Measurements from ENCODE around the gene SPTLC3.

SPTLC3 gene

DNA sequence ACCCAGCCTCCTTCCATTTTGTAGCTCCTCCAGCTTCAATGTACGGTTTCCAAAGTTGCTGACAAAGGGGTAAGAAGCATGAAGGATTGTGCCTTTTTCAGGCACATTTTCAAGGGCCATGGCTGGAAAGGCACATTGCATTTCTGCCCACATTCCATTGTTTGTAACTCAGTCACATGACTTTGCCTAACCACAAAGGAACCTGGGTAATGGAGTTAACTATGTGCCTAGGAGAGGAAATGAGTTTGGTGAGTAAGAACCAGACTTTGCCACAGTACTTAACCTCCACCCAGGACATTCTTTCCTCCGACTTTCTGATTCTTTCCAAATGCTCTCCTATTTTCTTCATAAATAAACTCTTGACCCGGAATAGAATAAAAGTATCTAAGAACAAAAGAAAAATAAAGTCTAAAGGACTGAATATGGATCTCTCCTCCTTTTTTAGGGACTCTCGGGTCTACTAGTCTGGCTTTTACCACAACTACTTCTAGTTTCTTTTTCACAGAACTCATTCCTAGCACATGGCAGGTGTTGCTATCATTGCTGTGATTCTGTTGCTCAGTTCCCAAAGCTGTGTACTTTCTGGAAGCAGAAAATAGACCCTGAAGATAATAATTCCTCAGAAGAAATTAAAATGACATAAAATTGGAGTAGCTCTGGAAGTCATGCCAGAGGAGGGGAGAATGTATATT, 130.8 kb downstream of the SPTLC3 start:
- DNase-seq (ENCODE audit: low read depth): no peak

DNA sequence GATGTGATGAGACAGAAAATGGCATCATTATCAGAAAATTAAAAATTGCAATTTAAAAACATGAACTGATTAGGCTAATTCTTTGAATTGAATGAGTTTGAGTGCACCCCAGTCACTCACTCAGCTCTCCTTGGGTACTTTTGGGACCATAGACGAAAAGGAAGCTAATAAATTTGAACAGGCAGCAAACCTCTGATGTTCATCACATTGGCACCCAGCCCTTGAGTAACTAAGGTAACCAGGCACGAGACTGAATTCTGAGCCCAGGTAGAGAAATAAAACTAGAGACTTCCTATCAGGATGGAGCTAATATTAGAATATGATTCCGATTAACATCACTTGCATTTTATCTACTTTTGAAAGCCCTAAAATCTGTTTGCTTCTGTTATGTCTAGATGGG, 131.4 kb downstream of the SPTLC3 start:
- DNase-seq (ENCODE audit: low read depth): no peak

DNA sequence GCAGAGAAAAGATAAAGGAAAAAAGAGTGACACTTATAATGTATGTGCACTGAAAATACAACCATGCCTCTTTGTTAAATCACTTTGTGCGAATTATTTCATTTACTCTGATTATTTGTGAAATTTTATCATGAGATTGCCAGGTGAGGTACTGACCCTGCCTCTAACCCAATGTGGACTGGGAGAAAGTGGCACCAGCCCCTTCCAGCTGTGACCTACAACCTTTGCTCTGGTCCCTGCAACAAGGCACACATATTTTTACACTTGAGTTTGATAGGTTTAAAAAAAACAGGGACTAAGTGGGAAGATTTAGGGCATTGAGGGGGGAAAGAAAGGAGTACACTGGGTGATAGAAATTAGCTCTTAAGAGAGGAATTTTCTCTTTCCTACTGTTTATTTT, 132.0 kb downstream of the SPTLC3 start:
- no peak for DNase-seq (ENCODE audit: low read depth)

GRCh38 chr20:13141546-13141945, 132.8 kb downstream of the SPTLC3 start:
- DNase-seq (ENCODE audit: low read depth): peak; percentile 85

- peak; percentile 23 for DNase-seq (ENCODE audit: low read depth)
These were observed 133.4 kb downstream of the SPTLC3 start for GRCh38 chr20:13142143-13142542.

DNA sequence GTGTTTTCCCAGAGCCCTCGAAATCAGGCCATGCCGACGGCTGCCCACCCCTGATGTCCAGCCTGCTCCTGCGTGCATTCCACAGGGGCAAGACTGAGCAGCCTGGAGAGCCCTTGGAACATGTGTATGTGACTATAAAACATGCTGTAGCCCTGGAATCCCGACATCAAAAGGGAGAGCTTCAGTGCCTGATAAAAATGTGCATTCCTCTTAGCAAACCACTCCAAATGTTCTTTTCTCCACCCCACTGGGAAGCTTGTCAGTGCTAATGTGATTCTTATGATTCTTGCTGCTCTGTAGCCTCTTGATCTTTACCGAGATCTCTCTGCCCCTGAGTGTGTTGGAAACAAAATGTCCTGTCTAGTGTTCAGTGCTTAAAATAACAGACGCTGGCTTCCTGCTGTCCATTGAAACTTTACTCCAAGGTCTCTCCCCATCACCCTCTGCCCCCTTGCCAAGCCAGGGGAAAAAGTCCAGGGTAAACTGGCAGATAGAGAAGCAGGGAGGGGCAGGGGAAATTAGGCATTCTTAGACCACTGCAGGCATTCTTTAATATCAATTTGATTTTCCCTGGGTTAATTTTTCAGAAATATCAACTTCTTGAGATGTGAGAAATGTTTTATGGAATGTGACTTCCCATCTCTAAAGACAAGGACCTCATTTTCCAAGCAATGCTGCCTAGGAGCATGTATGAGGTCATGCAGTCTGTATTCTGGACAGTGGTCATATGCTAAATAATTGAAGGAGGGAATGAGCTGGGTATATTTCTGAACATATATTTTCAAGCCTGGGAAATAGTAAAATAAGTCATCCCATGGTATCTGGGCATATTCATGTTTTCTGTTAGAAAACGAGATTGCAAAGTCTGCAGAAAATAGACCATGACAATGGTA, 138.5 kb downstream of the SPTLC3 start:
- DNase-seq (ENCODE audit: low read depth): peak; percentile 66

DNA sequence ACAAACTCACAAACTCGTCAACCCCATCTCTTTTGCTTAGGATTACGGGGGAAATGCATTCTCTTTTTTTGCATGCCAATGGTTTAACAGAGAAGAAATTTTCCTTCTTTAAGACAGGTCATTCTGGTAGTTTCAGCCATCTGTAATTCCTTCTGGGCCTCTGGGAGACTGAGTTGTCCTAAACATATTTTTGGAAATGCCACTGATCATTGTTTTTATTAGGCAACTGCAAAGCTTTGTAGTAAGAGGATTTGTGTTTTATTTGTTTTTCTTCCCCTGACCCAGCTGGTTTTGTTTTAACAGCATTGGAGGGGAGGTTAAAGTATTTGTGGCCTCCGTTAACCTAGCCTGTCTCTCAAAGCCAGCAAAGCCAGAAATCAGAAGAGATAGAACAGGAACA, 139.2 kb downstream of the SPTLC3 start:
- peak; percentile 65 for DNase-seq (ENCODE audit: low read depth)

DNA sequence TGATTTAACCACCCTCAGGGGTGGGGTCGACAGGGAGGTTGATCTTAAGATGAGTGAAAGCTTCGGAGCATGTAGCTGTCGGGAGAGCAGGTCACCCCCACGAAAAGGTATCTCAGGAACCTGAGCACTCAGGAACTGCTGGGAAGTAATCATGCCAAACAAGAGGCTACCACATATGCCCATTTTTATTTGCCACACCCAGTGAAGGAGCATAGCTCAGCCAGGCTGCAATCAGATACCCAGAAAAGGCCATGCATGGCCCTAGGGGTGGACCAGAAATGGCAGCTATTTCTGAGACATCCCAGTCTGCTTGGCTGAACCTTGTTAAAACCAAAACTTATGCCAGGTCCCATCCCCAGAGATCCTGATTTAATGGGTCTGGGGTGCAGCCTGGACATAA, 139.6 kb downstream of the SPTLC3 start:
- DNase-seq (ENCODE audit: low read depth): no peak

DNA sequence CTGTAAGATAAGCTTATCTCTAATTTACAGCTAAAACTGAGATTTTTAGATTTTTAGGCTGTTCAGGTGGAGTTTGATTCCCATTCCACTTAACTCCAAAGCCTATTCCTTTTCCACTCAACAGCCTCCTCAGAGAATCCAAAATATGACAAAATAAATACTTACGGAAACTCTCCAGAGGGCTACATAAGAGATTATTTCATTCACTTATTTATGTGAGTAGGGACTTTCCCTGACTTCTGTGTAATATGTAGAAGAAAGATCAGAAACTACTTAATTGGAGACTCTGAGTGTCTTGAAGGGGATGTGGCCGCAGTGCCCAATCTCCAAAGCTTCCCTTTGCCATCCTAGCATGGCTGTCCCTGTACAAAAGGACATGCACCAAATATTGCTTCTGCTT, 140.2 kb downstream of the SPTLC3 start:
- no peak for DNase-seq (ENCODE audit: low read depth)

GRCh38 chr20:13149371-13150105, 140.8 kb downstream of the SPTLC3 start:
- peak; percentile 56 for DNase-seq (ENCODE audit: low read depth)

GRCh38 chr20:13158369-13158768, 149.6 kb downstream of the SPTLC3 start:
- DNase-seq (ENCODE audit: low read depth): no peak

DNA sequence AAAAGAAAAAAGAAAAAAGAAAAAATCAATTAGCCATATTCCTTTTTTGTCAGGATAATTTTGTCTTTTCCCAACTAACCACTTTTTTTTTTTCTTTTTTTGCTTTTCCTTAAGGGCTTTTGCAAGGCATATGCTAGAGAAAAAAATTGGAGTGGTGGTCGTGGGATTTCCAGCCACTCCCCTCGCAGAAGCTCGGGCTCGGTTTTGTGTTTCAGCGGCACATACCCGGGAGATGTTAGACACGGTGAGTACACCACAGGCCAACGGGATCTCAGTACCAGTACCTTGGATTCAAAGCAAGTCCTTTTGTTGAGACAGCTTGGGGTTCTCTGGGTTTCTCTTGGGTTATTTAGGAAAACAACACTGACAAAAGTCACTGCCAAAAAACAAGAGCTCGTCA, 151.1 kb downstream of the SPTLC3 start:
- DNase-seq (ENCODE audit: low read depth): no peak

- no peak for DNase-seq (ENCODE audit: low read depth)
These were observed 156.4 kb downstream of the SPTLC3 start for GRCh38 chr20:13165203-13165602.

GRCh38 chr20:13166011-13166410, 157.2 kb downstream of the SPTLC3 start:
- DNase-seq (ENCODE audit: low read depth): no peak

DNA sequence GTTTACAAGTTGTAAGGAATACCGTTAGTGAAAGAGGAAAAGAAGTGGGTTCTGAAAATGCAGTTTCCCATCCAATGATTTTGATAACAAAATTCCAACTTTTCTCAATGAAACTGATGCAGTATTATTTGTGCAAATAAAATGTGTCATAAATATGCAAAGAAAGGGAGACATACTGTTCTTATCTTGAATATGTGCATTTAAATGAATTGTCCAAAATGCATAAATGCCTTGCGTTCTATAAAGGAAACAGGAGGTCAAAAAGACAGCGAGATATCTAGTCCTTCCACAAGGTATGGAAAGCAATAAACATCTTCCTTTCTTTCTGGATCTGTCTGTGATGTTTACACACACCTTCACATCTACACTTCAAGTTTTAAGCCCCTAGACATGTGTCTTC, 157.7 kb downstream of the SPTLC3 start:
- DNase-seq (ENCODE audit: low read depth): no peak

- no peak for DNase-seq (ENCODE audit: low read depth)
These were observed 160.3 kb downstream of the SPTLC3 start for GRCh38 chr20:13169086-13169485.

GRCh38 chr20:13170771-13171170, 162.0 kb downstream of the SPTLC3 start:
- DNase-seq (ENCODE audit: low read depth): no peak

DNA sequence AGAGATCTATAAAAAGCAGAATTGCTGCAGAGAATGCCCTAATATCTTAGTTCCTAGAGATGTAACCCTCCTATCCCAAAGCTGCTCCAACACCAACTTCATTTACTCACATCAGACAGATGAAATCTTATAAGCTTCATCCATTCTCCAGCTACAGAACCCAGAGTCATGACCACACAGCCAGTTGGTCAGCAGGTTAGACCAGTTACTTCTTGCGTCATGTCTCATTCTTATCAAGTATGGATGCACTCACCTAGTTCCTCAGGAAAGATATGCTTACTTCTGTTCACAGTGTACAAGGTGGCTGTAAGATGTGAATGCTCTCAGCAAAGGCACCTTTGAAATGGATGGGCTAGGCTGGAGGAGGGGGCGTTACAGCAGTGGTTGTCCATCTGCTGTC, 164.4 kb downstream of the SPTLC3 start:
- no peak for DNase-seq (ENCODE audit: low read depth)

DNA sequence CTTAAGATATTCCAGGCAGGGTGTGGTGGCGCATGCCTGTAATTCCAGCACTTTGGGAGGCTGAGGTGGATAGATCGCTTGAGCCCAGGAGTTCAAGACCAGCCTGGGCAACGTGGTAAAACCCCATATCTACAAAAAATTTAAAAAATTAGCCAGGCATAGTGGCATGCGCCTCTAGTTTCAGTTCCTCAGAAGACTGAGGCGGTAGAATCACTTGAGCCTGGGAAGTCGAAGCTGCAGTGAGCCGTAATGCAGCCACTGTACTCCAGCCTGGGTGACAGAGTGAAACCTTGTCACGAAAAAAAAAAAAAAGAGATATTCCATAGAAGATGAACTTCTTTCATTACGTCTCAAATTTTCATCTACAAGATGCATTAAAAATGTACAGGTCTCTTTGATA, 165.6 kb downstream of the SPTLC3 start:
- DNase-seq (ENCODE audit: low read depth): no peak

DNA sequence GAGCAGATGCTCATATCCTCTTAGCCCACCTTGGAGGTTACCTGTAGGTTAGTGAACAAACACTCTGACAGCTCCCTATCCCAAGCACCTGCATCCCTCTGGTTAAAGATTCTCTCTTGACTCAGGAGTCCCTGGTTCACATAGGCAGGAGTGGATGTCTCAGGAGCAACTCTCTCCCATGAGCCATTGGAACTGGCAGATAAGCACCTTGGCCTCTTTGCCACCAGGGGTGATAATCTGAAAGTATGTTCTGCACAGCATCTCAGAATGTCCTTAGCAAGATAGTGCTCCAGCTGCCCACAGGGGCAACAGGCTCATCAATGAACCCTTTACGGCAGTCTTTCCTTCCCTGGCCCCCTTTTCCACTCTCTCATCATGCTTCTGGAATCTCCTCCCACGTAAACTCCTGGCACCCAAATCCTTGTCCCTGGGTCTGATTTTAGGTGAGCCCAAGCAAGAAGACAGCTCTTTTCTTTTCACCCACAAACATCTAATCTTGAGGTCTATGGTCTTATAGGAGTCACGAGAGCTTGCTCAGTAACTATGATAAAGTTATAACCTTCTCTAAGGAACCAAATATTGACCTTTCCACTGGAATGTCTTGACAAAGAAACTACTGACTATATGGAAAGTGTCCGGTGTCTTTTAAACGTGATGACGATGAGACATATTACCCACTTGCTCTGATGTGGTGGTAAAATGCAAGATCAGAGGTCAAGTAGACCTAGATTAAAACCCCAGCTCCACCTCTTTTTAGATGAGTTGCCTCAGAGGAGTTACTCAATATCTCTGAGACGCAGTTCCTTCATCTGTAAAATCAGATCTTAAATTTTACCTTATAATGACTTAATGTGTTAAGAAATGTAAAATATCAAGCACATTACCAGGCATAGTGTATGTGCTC, 172.5 kb downstream of the SPTLC3 start:
- no peak for DNase-seq (ENCODE audit: low read depth)

GRCh38 chr20:13183005-13183404, 174.2 kb downstream of the SPTLC3 start:
- DNase-seq (ENCODE audit: low read depth): no peak
